HepG2 (cell line): ENCODE data around the gene RPP14. TPM values are rescaled to one million over a fixed set of nuclear protein-coding genes. Genes with fewer than 3 reads are reported as not detected.

Source experiments
- CEBPB ChIP-seq: IDR thresholded peaks from 2 replicates; pipeline ENCODE4 v1.6.1; 2011; ENCODE audit warnings: low read depth, low read length, improper control_type of control experiment, borderline replicate concordance
- CTCF ChIP-seq: sonication (generic); formaldehyde crosslinking; IDR thresholded peaks from 2 replicates; pipeline ENCODE4 v1.5.0; 2020; ENCODE audit warnings: mild to moderate bottlenecking, missing genetic modification reagents, moderate library complexity
- ETV6 ChIP-seq: sonication (generic); formaldehyde crosslinking; conservative IDR thresholded peaks from 2 replicates; pipeline ENCODE4 v1.4.0; 2020; ENCODE audit warnings: missing genetic modification reagents
- FOXC1 ChIP-seq: sonication (generic); formaldehyde crosslinking; IDR thresholded peaks from 2 replicates; pipeline ENCODE4 v1.8.0; 2022; ENCODE audit warnings: mild to moderate bottlenecking, missing genetic modification reagents, borderline replicate concordance
- GPN1 ChIP-seq: sonication (generic); formaldehyde crosslinking; IDR thresholded peaks from 2 replicates; pipeline ENCODE4 v1.5.1; 2020; ENCODE audit warnings: missing genetic modification reagents, borderline replicate concordance
- PBX2 ChIP-seq: IDR thresholded peaks from 2 replicates; pipeline ENCODE4 v1.6.1; 2016; ENCODE audit warnings: control low read depth
- REST ChIP-seq, 2 experiments: IDR thresholded peaks; 2 replicates each; pipeline ENCODE4 v1.6.1; 2011 to 2012; ENCODE audit warnings: low read length in 2 of 2, borderline replicate concordance in 1 of 2, low read depth in 1 of 2, mild to moderate bottlenecking in 1 of 2, moderate library complexity in 1 of 2
- SALL2 ChIP-seq: sonication (generic); formaldehyde crosslinking; IDR thresholded peaks from 2 replicates; pipeline ENCODE4 v1.8.1; 2023; ENCODE audit warnings: mild to moderate bottlenecking, missing genetic modification reagents, inconsistent platforms
- SRSF4 ChIP-seq: fragments of 200-400 bp; formaldehyde crosslinking; IDR thresholded peaks from one replicate; pipeline ENCODE4 v1.6.1; 2018; ENCODE audit warnings: mild to moderate bottlenecking, low read depth, low read length, moderate library complexity; ENCODE audit not compliant: poor library complexity, severe bottlenecking
- TCF12 ChIP-seq, 2 experiments: fragments of 450-650 bp in 1 of 2; sonication (generic) in 1 of 2; formaldehyde crosslinking in 1 of 2; IDR thresholded peaks; 2 replicates each; pipeline versions ENCODE4 v1.6.1 to v1.8.0; 2017 to 2022; ENCODE audit warnings: antibody characterized with exemption in 1 of 2, mild to moderate bottlenecking in 1 of 2, missing genetic modification reagents in 1 of 2, moderate library complexity in 1 of 2
- ZNF12 ChIP-seq: sonication (generic); formaldehyde crosslinking; IDR thresholded peaks from 2 replicates; pipeline ENCODE4 v1.5.0; 2020; ENCODE audit warnings: missing genetic modification reagents
- ZNF280B ChIP-seq: sonication (generic); formaldehyde crosslinking; IDR thresholded peaks from 2 replicates; pipeline ENCODE4 v1.5.0; 2020; ENCODE audit warnings: missing genetic modification reagents, mild to moderate bottlenecking, borderline replicate concordance
- ZNF362 ChIP-seq: sonication (generic); formaldehyde crosslinking; IDR thresholded peaks from 2 replicates; pipeline ENCODE4 v1.4.0; 2020; ENCODE audit warnings: missing genetic modification reagents, mild to moderate bottlenecking, borderline replicate concordance
- ZNF431 ChIP-seq: sonication (generic); formaldehyde crosslinking; IDR thresholded peaks from 2 replicates; pipeline ENCODE4 v1.9.0; 2022; ENCODE audit warnings: missing genetic modification reagents, low read depth, mild to moderate bottlenecking, borderline replicate concordance
- ZNF501 ChIP-seq: sonication (generic); formaldehyde crosslinking; IDR thresholded peaks from 2 replicates; pipeline ENCODE4 v1.5.1; 2020; ENCODE audit warnings: mild to moderate bottlenecking, moderate library complexity, missing genetic modification reagents
- ZNF879 ChIP-seq: sonication (generic); formaldehyde crosslinking; IDR thresholded peaks from 2 replicates; pipeline ENCODE4 v1.8.1; 2023; ENCODE audit warnings: missing genetic modification reagents
- ZSCAN20 ChIP-seq: sonication (generic); formaldehyde crosslinking; IDR thresholded peaks from 2 replicates; pipeline ENCODE4 v1.4.0; 2020; ENCODE audit warnings: missing genetic modification reagents, mild to moderate bottlenecking, borderline replicate concordance
- ZSCAN9 ChIP-seq: IDR thresholded peaks from 2 replicates; pipeline ENCODE4 v1.6.1; 2016; ENCODE audit warnings: borderline replicate concordance
- polyA plus RNA-seq, 8 experiments: library from polyadenylated mRNA; depleted of rRNA in 3 of 8; stranded (reverse) in 7 of 8; unstranded in 1 of 8; fragments of >200 nt; fragmentation: Illumina TruSeq in 4 of 8; extraction: Trizol in 4 of 8; gene quantifications; 2 replicates each; pipeline versions ENCODE4 v1.2.1 to v1.2.3, GENCODE V29; 2011 to 2016; ENCODE audit warnings: low read depth in 4 of 8, missing spikeins in 1 of 8, mixed read lengths in 1 of 8; ENCODE audit not compliant: insufficient read depth in 1 of 8
- total RNA-seq, 5 experiments: library from RNA; depleted of rRNA; stranded (reverse); fragments of >200 nt; fragmentation: Illumina TruSeq; extraction: Trizol; gene quantifications; 2 replicates each; pipeline ENCODE4 v1.2.3, GENCODE V29; 2016; ENCODE audit warnings: low read depth in 1 of 5

RPP14 gene
- total and polyA plus RNA-seq, 2 of the 13 experiments (the other 11 are each of a cell fraction or from before 2014, with no cell fraction given), result 15.4 to 16.2 TPM

GRCh38 chr3:58305882-58306711, at the start of gene RPP14, which contains the start of gene HTD2 (continued):
- TF ChIP-seq REST (IDR thresholded peaks at IDR 0.05; ENCODE audit: borderline replicate concordance in 1 of 2, low read depth in 1 of 2, low read length in 2 of 2) (peak in 1 of 2 experiments; percentile 29; a peak in 1 of 4 replicates), CEBPB (peak; percentile 22; the same call in 1 of the 2 replicates), PBX2 (CRISPR knock-in tag) (no peak), CTCF (CRISPR knock-in tag) (peak; percentile 97), ZNF12 (peak; percentile 1), TCF12 (IDR thresholded peaks at IDR 0.05) (no peak), TCF12 (CRISPR knock-in tag; IDR thresholded peaks at IDR 0.05) (no peak), ZNF431 (no peak), ZNF362 (no peak; the same call in 1 of the 2 replicates), ZNF879 (CRISPR knock-in tag) (no peak), ZNF501 (CRISPR knock-in tag) (peak; percentile 94), FOXC1 (peak; percentile 75; the same call in 1 of the 2 replicates), ETV6 (CRISPR knock-in tag) (peak; percentile 85; the same call in 1 of the 2 replicates), SRSF4 (no peak), ZNF280B (CRISPR knock-in tag) (peak; percentile 71; the same call in 1 of the 2 replicates), ZSCAN9 (CRISPR knock-in tag) (peak; percentile 71), GPN1 (CRISPR knock-in tag) (no peak), ZSCAN20 (0 out of 2 replicates have a peak, but pooled peaks have one; percentile 26), SALL2 (CRISPR knock-in tag) (peak; percentile 21; the same call in 1 of the 2 replicates)
